Adrenal gland (tissue), 12 donors: ENCODE measurements around the gene RSF1. TPM values are rescaled to one million over a fixed set of nuclear protein-coding genes. Genes with fewer than 3 reads are reported as not detected.

Experiments used
- DNase-seq, 7 donors: peaks; one replicate each; pipeline ENCODE4 v3.0.0-alpha.2; 2019 to 2020
- H3K27ac ChIP-seq, 5 donors: fragments of 200-600 bp; sonication (generic) in 4 of 5; 1 replicate in 3 of 5; 2 replicates in 2 of 5; pipeline versions ENCODE4 v1.5.1 to v1.8.0; 2016 to 2020; ENCODE audit warnings: mild to moderate bottlenecking in 1 of 5
- H3K27me3 ChIP-seq: fragments of 200-600 bp; 2 replicates; pipeline ENCODE4 v1.8.0; 2021
- H3K36me3 ChIP-seq, 2 donors: fragments of 200-600 bp; replicated peaks in 1 of 2; 1 replicate in 1 of 2; 2 replicates in 1 of 2; pipeline versions ENCODE4 v1.5.1 to v1.8.0; 2018 to 2022
- H3K4me1 ChIP-seq, 2 donors: fragments of 200-600 bp; replicated peaks in 1 of 2; 1 replicate in 1 of 2; 2 replicates in 1 of 2; pipeline versions ENCODE4 v1.5.1 to v1.8.0; 2018 to 2021
- H3K4me3 ChIP-seq, 4 donors: fragments of 200-600 bp; sonication (generic) in 3 of 4; one replicate each; pipeline ENCODE4 v1.5.1; 2016 to 2018
- H3K9me3 ChIP-seq, 3 donors: fragments of 200-600 bp; sonication (generic) in 1 of 3; replicated peaks in 1 of 3; 1 replicate in 2 of 3; 2 replicates in 1 of 3; pipeline versions ENCODE4 v1.5.1 to v1.8.0; 2016 to 2021
- CTCF ChIP-seq, 6 experiments: fragments of 450-650 bp in 4 of 6; fragments of 200-600 bp in 2 of 6; sonication (generic) in 1 of 6; IDR thresholded peaks; 1 replicate in 5 of 6; 2 replicates in 1 of 6; pipeline versions ENCODE4 v1.5.1 to v1.8.0; 2016 to 2021; ENCODE audit warnings: antibody characterized with exemption in 6 of 6, mild to moderate bottlenecking in 2 of 6, moderate library complexity in 1 of 6
- POLR2A ChIP-seq, 2 donors: fragments of 450-650 bp; IDR thresholded peaks; one replicate each; pipeline ENCODE4 v1.6.1; 2017; ENCODE audit warnings: antibody characterized with exemption in 2 of 2, mild to moderate bottlenecking in 2 of 2, moderate library complexity in 1 of 2
- WGBS, 4 donors: extraction: QIAGEN DNeasy Blood & Tissue Kit in 2 of 4; methylation state at CpG; one replicate each; pipeline versions ENCODE4 v1.1.5 to v1.1.7; 2013 to 2017; 5-methylcytosine and 5-hydroxymethylcytosine counted together
- intact Hi-C, 2 donors: fragments of 100-400 bp; cut with DNase I; formaldehyde crosslinking; loops; one replicate each; pipeline versions ENCODE4 v1.14.1 to v1.15.0; 2022 to 2023
- polyA plus RNA-seq, 3 donors: library from polyadenylated mRNA; stranded (reverse); fragments of 200-250 nt in 2 of 3; fragments of 350-450 nt in 1 of 3; fragmentation: Illumina TruSeq in 1 of 3; extraction: RNeasy Lipid Tissue Mini Kit (QIAGEN cat#74804) in 1 of 3; gene quantifications; one replicate each; pipeline ENCODE4 v1.2.3, GENCODE V29; 2013 to 2014
- total RNA-seq, 9 donors: library from RNA; depleted of rRNA in 4 of 9; stranded (reverse); fragments of >200 nt in 4 of 9; fragments of 120-200 nt in 1 of 9; fragmentation: NEBNext Ultra II Directional in 1 of 9; extraction: Animal tissue kit (Norgen Biotek cat#: 25700) in 1 of 9; gene quantifications; one replicate each; pipeline versions ENCODE4 v1.1.0 to v1.2.4, GENCODE V29; 2013 to 2023
- donor health status: healthy with polysubstance abuse.
- donor health status: Bipolar disorder and iron deficiency.
- donor health status: DM: yes; HTN: yes; CAD: no.
- donor health status: DM: no; HTN: no; CAD: no.
- donor health status: DM: no; HTN: no; CAD: no.
- donor health status: DM: yes; HTN: yes; CAD: no.

The RSF1 gene
- total and polyA plus RNA-seq, 12 donors: 12.7 to 108 (median 66.9) TPM

GRCh38 chr11:77724636-77725035 lies 95.9 kb downstream of the RSF1 start:
- peaks cover 8 to 26% of the 10 kb centered on the region in 2 donors for H3K4me1 ChIP-seq
- no peak for DNase-seq
- H3K36me3 ChIP-seq: peaks cover 0 to 10% of the 10 kb centered on the region in 2 donors
- intact Hi-C loops: no loop called here
- no peak overlapping the region for H3K4me3 ChIP-seq
- H3K9me3 ChIP-seq: no peaks in the 10 kb centered on the region
- 80 to 95% (median 88%) methylated on average over 4 of the region's 4 CpGs for WGBS, 4 donors
- H3K27me3 ChIP-seq: no peaks in the 10 kb centered on the region
- no peak for TF ChIP-seq POLR2A (IDR thresholded peaks at IDR 0.05)
- no peak for TF ChIP-seq CTCF (IDR thresholded peaks at IDR 0.05)
- H3K27ac ChIP-seq: no peak overlapping the region

- H3K27ac ChIP-seq: no peak overlapping the region
- H3K27me3 ChIP-seq: no peaks in the 10 kb centered on the region
- 69 to 84% (median 76%) methylated on average over 2 of the region's 2 CpGs for WGBS, 4 donors
- H3K4me3 ChIP-seq: no peak overlapping the region
- peaks cover 0 to 10% of the 10 kb centered on the region in 2 donors for H3K36me3 ChIP-seq
- intact Hi-C loops: no loop called here
- peaks cover 8 to 26% of the 10 kb centered on the region in 2 donors for H3K4me1 ChIP-seq
- no peak for DNase-seq
- no peak for TF ChIP-seq POLR2A (IDR thresholded peaks at IDR 0.05)
- H3K9me3 ChIP-seq: no peaks in the 10 kb centered on the region
Measured at GRCh38 chr11:77723024-77723423, 97.5 kb downstream of the RSF1 start.

DNA sequence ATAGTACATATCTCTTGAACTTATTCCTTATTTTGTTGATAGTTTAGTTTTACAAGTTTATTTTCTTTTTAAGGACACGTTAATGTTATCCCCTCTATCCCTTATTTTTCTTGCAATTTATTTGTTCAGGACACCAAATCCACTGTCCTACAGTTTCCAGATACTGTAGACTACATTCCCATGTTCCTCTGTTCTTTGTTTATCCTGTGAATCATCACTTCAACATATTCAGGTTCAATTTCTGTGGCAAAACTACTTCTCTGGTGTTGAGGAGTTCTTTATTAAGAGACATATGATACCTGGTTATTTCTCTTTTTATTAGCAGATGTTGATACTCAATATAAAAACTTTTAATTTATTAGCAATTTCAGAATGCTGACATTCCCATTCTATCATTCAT lies 110.2 kb downstream of the RSF1 start:
- 74 to 88% (median 86%) methylated on average over 1 of the region's 1 CpG for WGBS, 4 donors

GRCh38 chr11:77705876-77706579 lies 114.5 kb downstream of the RSF1 start:
- H3K27me3 ChIP-seq: no peaks in the 10 kb centered on the region
- no peaks in the 10 kb centered on the region for H3K9me3 ChIP-seq
- no peak for TF ChIP-seq POLR2A (IDR thresholded peaks at IDR 0.05)
- TF ChIP-seq CTCF (IDR thresholded peaks at IDR 0.05): no peak
- H3K36me3 ChIP-seq: no peaks in the 10 kb centered on the region
- H3K4me1 ChIP-seq: peaks cover 15 to 26% of the 10 kb centered on the region in 2 donors
- WGBS, 4 donors: 91 to 92% (median 92%) methylated on average over 7 of the region's 7 CpGs
- DNase-seq: no peak
- intact Hi-C loops: loop anchor here in 1 of 2 donors (10.0 kb wide), 1 partner anchor 49 kb away; no protein-coding TSS in a partner anchor
- peak overlapping the region in 2 of 5 donors; percentile 8 to 54 for H3K27ac ChIP-seq
- no peak overlapping the region for H3K4me3 ChIP-seq

More for the DNA sequence above, 110.2 kb downstream of the RSF1 start:
- H3K9me3 ChIP-seq: no peaks in the 10 kb centered on the region
- peaks cover 15 to 21% of the 10 kb centered on the region in 2 donors for H3K4me1 ChIP-seq
- no peak for DNase-seq
- H3K36me3 ChIP-seq: no peaks in the 10 kb centered on the region
- H3K27me3 ChIP-seq: no peaks in the 10 kb centered on the region
- intact Hi-C loops: no loop called here
- H3K4me3 ChIP-seq: no peak overlapping the region
- H3K27ac ChIP-seq: no peak overlapping the region
- no peak for TF ChIP-seq POLR2A (IDR thresholded peaks at IDR 0.05)
- TF ChIP-seq CTCF (IDR thresholded peaks at IDR 0.05): no peak
